H1 (cell line): ENCODE data around the gene CFAP61. TPM values are rescaled to one million over a fixed set of nuclear protein-coding genes. Genes with fewer than 3 reads are reported as not detected.
"Not testable (repeated sequence)": the region's sequence is repeated elsewhere in the genome, so short reads cannot be mapped to it uniquely, and the experiment has no call there.

ENCODE experiments used
- CTCF ChIA-PET: fragments of 300-600 bp; sonication (Branson Sonifier 250); formaldehyde crosslinking; loops from one replicate; lab custom pipeline; 2021; ENCODE audit not compliant: partially characterized antibody; lab: Charles Lee
- POLR2A ChIA-PET: fragments of 300-600 bp; sonication (Branson Sonifier 250); formaldehyde crosslinking; loops from one replicate; lab custom pipeline; 2021; ENCODE audit warnings: inconsistent platforms; ENCODE audit not compliant: partially characterized antibody; lab: Charles Lee
- DNase-seq, 2 experiments: peaks; one replicate each; pipeline versions ENCODE4 v3.0.0 to v3.0.0-alpha.2; 2010 to 2022; ENCODE audit warnings: low spot score in 2 of 2, low read depth in 1 of 2, mixed read lengths in 1 of 2
- FAIRE-seq: peaks from 2 replicates; lab custom pipeline; 2011; peaks lifted over from hg19 to GRCh38; lab: Jason Lieb, UNC
- H2AFZ ChIP-seq: 2 replicates; pipeline ENCODE4 v1.8.1; 2012; ENCODE audit warnings: low read length, inconsistent platforms
- H2AK5ac ChIP-seq: 2 replicates; pipeline ENCODE4 v1.6.1; 2013; ENCODE audit warnings: low read depth, low read length
- H2BK120ac ChIP-seq: replicated peaks from 2 replicates; pipeline ENCODE3; 2013; ENCODE audit warnings: low read depth, low read length, inconsistent platforms
- H2BK12ac ChIP-seq: 2 replicates; pipeline ENCODE4 v1.6.1; 2013; ENCODE audit warnings: low read depth, low read length
- H2BK15ac ChIP-seq: 2 replicates; pipeline ENCODE4 v1.6.1; 2013; ENCODE audit warnings: low read length
- H2BK20ac ChIP-seq: 2 replicates; pipeline ENCODE4 v1.6.1; 2013; ENCODE audit warnings: low read length
- H2BK5ac ChIP-seq: 2 replicates; pipeline ENCODE4 v1.6.1; 2013; ENCODE audit warnings: low read depth, low read length
- H3K14ac ChIP-seq: 2 replicates; pipeline ENCODE4 v1.6.1; 2013; ENCODE audit warnings: inconsistent platforms; ENCODE audit not compliant: insufficient read length
- H3K18ac ChIP-seq: 2 replicates; pipeline ENCODE4 v1.6.1; 2013; ENCODE audit warnings: low read length; ENCODE audit errors: extremely low read depth
- H3K23ac ChIP-seq: 2 replicates; pipeline ENCODE4 v1.6.1; 2013; ENCODE audit warnings: inconsistent platforms; ENCODE audit not compliant: insufficient read length
- H3K23me2 ChIP-seq: 2 replicates; pipeline ENCODE4 v1.6.1; 2013; ENCODE audit warnings: low read depth, low read length
- H3K27ac ChIP-seq: 2 replicates; pipeline ENCODE4 v1.6.1; 2011; ENCODE audit warnings: low read depth, low read length, inconsistent platforms
- H3K27me3 ChIP-seq, 4 experiments: replicated peaks in 1 of 4; 1 replicate in 1 of 4; 2 replicates in 3 of 4; pipeline versions ENCODE4 v1.6.1 to v1.8.1; 2011 to 2013; ENCODE audit warnings: low read length in 3 of 4, mild to moderate bottlenecking in 3 of 4, inconsistent platforms in 2 of 4, mixed read lengths in 2 of 4, moderate library complexity in 1 of 4; ENCODE audit not compliant: control insufficient read depth in 3 of 4, insufficient read depth in 3 of 4; ENCODE audit errors: extremely low read depth in 1 of 4
- H3K36me3 ChIP-seq, 4 experiments: 2 replicates each; pipeline versions ENCODE4 v1.6.1 to v1.8.1; 2011 to 2013; ENCODE audit warnings: mild to moderate bottlenecking in 4 of 4, low read length in 3 of 4, moderate library complexity in 2 of 4, control low read depth in 1 of 4, inconsistent platforms in 1 of 4; ENCODE audit not compliant: insufficient read depth in 4 of 4, control insufficient read depth in 2 of 4
- H3K4ac ChIP-seq: replicated peaks from 2 replicates; pipeline ENCODE3; 2013; ENCODE audit warnings: low read length, low read depth, mixed read lengths, inconsistent platforms; ENCODE audit not compliant: insufficient read length
- H3K4me1 ChIP-seq, 4 experiments: replicated peaks in 1 of 4; 1 replicate in 1 of 4; 2 replicates in 3 of 4; pipeline versions ENCODE4 v1.6.1 to v1.8.1; 2011 to 2013; ENCODE audit warnings: low read length in 3 of 4, inconsistent platforms in 2 of 4, mixed read lengths in 1 of 4; ENCODE audit not compliant: insufficient read depth in 4 of 4, control insufficient read depth in 3 of 4
- H3K4me2 ChIP-seq, 2 experiments: 2 replicates each; pipeline versions ENCODE4 v1.6.1 to v1.8.1; 2011 to 2013; ENCODE audit warnings: low read depth in 2 of 2, low read length in 2 of 2, control low read depth in 1 of 2, inconsistent platforms in 1 of 2, mild to moderate bottlenecking in 1 of 2; ENCODE audit not compliant: insufficient read depth in 1 of 2
- H3K4me3 ChIP-seq, 4 experiments: fragments of 200-600, 300-600 bp in 1 of 4; sonication (generic), shearing (Covaris generic), sonication (Bioruptor Twin) in 1 of 4; 2 replicates each; pipeline versions ENCODE4 v1.5.1 to v1.8.1; 2011 to 2016; ENCODE audit warnings: low read length in 4 of 4, low read depth in 3 of 4, control low read depth in 2 of 4, inconsistent platforms in 2 of 4, mild to moderate bottlenecking in 2 of 4, mixed read lengths in 1 of 4, moderate library complexity in 1 of 4; ENCODE audit not compliant: insufficient read depth in 2 of 4; ENCODE audit errors: extremely low read depth in 1 of 4
- H3K56ac ChIP-seq: replicated peaks from 2 replicates; pipeline ENCODE3; 2013; ENCODE audit warnings: low read depth, mild to moderate bottlenecking, mixed read lengths, low read length, inconsistent platforms; ENCODE audit not compliant: insufficient read length
- H3K79me1 ChIP-seq: 2 replicates; pipeline ENCODE4 v1.6.1; 2013; ENCODE audit warnings: low read depth, low read length, control low read depth
- H3K79me2 ChIP-seq, 2 experiments: 2 replicates each; pipeline versions ENCODE4 v1.6.1 to v1.8.1; 2012 to 2013; ENCODE audit warnings: low read length in 2 of 2, mild to moderate bottlenecking in 2 of 2, inconsistent platforms in 1 of 2; ENCODE audit not compliant: insufficient read depth in 2 of 2, control insufficient read depth in 1 of 2
- H3K9ac ChIP-seq, 4 experiments: replicated peaks in 1 of 4; 1 replicate in 1 of 4; 2 replicates in 3 of 4; pipeline versions ENCODE4 v1.6.1 to v1.8.1; 2011 to 2013; ENCODE audit warnings: low read depth in 3 of 4, low read length in 3 of 4, control low read depth in 2 of 4, mild to moderate bottlenecking in 2 of 4, moderate library complexity in 2 of 4, inconsistent platforms in 1 of 4; ENCODE audit errors: extremely low read depth in 1 of 4
- H3K9me3 ChIP-seq, 2 experiments: 2 replicates each; pipeline versions ENCODE4 v1.6.1 to v1.8.1; 2012 to 2013; ENCODE audit warnings: mild to moderate bottlenecking in 2 of 2, moderate library complexity in 2 of 2, control low read depth in 1 of 2, inconsistent platforms in 1 of 2, low read depth in 1 of 2, low read length in 1 of 2, mixed read lengths in 1 of 2; ENCODE audit not compliant: insufficient read depth in 2 of 2
- H4K20me1 ChIP-seq, 2 experiments: replicated peaks in 1 of 2; 2 replicates each; pipeline versions ENCODE3 to v1.8.1; 2011 to 2013; ENCODE audit warnings: inconsistent platforms in 2 of 2, low read length in 2 of 2, mild to moderate bottlenecking in 1 of 2; ENCODE audit not compliant: insufficient read depth in 2 of 2, control insufficient read depth in 1 of 2
- H4K5ac ChIP-seq: 2 replicates; pipeline ENCODE4 v1.6.1; 2013; ENCODE audit warnings: low read length, low read depth, mixed read lengths, inconsistent platforms; ENCODE audit not compliant: insufficient read length
- H4K8ac ChIP-seq: 2 replicates; pipeline ENCODE4 v1.8.0; 2013; ENCODE audit warnings: mild to moderate bottlenecking, moderate library complexity, low read length, inconsistent platforms; ENCODE audit not compliant: insufficient read depth; ENCODE audit errors: extremely low read depth
- H4K91ac ChIP-seq: replicated peaks from 2 replicates; pipeline ENCODE3; 2013; ENCODE audit warnings: low read length, mixed read lengths, inconsistent platforms; ENCODE audit not compliant: insufficient read length
- WGBS, 2 experiments: shearing (Covaris generic) in 1 of 2; methylation state at CpG; one replicate each; pipeline versions ENCODE4 v1.1.6 to v1.1.7; 2013 to 2015; ENCODE audit warnings: low lambda C conversion rate in 2 of 2, mixed read lengths in 2 of 2, inconsistent platforms in 1 of 2, low coverage in 1 of 2, missing lambda C conversion rate in 1 of 2; ENCODE audit not compliant: insufficient replicate concordance in 2 of 2, insufficient coverage in 1 of 2, insufficient read length in 1 of 2; ENCODE audit errors: extremely low coverage in 1 of 2, missing lambda C conversion rate in 1 of 2; 5-methylcytosine and 5-hydroxymethylcytosine counted together
- polyA plus RNA-seq, 7 experiments: library from polyadenylated mRNA; depleted of rRNA in 3 of 7; stranded (reverse) in 5 of 7; unstranded in 2 of 7; fragments of >200 nt in 5 of 7; fragments of 200-250 nt in 2 of 7; gene quantifications; 1 replicate in 5 of 7; 2 replicates in 1 of 7; 4 replicates in 1 of 7; pipeline versions ENCODE4 v1.2.1 to v1.2.3, GENCODE V29; 2011 to 2013; ENCODE audit warnings: missing spikeins in 2 of 7, mixed read lengths in 2 of 7
- total RNA-seq: library from RNA; stranded (reverse); fragmentation: NEBNext Ultra II Directional; extraction: Animal tissue kit (Norgen Biotek cat#: 25700); gene quantifications from 2 replicates; pipeline ENCODE4 v1.2.1, GENCODE V29; 2021

CFAP61 gene
- total and polyA plus RNA-seq, 2 of the 8 experiments (the other 6 are each of a cell fraction or from before 2014, with no cell fraction given), result 0.29 to 0.61 TPM

- H4K5ac ChIP-seq, H2BK15ac ChIP-seq, H3K79me2 ChIP-seq, H3K27me3 ChIP-seq, H3K79me1 ChIP-seq, H3K4ac ChIP-seq, H2BK120ac ChIP-seq, H3K23me2 ChIP-seq, H4K91ac ChIP-seq, H2AFZ ChIP-seq, FAIRE-seq, H2BK5ac ChIP-seq, H3K14ac ChIP-seq, H3K9ac ChIP-seq, H3K36me3 ChIP-seq, H3K9me3 ChIP-seq, DNase-seq, H3K18ac ChIP-seq, H3K4me3 ChIP-seq, H3K27ac ChIP-seq, H3K23ac ChIP-seq, H2BK20ac ChIP-seq, H3K4me1 ChIP-seq, H4K20me1 ChIP-seq, H4K8ac ChIP-seq, H2AK5ac ChIP-seq, H2BK12ac ChIP-seq, H3K56ac ChIP-seq, H3K4me2 ChIP-seq, POLR2A ChIA-PET: not testable (repeated sequence)
- CTCF ChIA-PET, result interaction anchor here (1.2 to 1.5 kb wide), 4 partner anchors 10 to 375 kb away, joined by 3 to 10 read pairs (median 4); no protein-coding TSS in a partner anchor
- 83% methylated on average over 4 of the region's 4 CpGs; no CpG with 5 or more reads in 1 of the 2 experiments for WGBS, 2 experiments
These were observed 165.8 kb downstream of the CFAP61 start for GRCh38 chr20:20218106-20218505.
